Measurements from ENCODE around the gene PRKCE.

Gene PRKCE

DNA sequence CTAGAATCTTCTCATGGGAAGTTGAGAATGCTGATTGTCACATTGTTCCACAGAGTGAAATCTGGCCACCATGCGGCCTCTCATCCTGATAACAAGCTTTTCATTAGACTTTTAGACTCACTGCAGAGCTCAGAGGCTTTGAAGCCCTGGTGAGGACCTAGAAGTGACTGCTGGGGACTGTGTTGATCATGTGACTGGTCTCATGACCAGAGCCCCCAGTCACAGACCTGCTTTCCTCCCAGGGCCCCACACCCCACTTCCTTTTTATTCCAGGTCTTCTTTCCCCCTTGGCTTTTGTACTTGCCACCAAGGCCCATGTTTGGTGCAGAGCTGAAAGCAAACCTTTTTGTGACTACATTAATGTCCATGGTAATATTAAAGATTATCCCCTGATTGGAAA is 45.2 kb downstream of the PRKCE start:
- Histone ChIP-seq H3K27me3 (ENCODE audit: insufficient read depth, low read length, poor library complexity) (no peaks in the 10 kb centered on the region), H3K4me2 (ENCODE audit: low read length) (no peak overlapping the region), H3K4me3 (ENCODE audit: low read length) (no peak overlapping the region), H3K23ac (ENCODE audit: low read length) (no peak overlapping the region), H3K9ac (ENCODE audit: low read length) (no peak overlapping the region), H3K18ac (ENCODE audit: low read length) (no peak overlapping the region), H3K79me1 (ENCODE audit: low read length) (no peaks in the 10 kb centered on the region), H2BK5ac (ENCODE audit: low read length) (no peak overlapping the region), H3K4ac (ENCODE audit: low read depth, low read length) (no peak overlapping the region), H4K8ac (ENCODE audit: low read depth, low read length) (no peak overlapping the region), H3K4me1 (ENCODE audit: control insufficient read depth, low read depth, low read length) (no peaks in the 10 kb centered on the region), H3K36me3 (ENCODE audit: control insufficient read depth, insufficient read depth, low read length) (no peaks in the 10 kb centered on the region), H2AK5ac (ENCODE audit: low read length) (no peak overlapping the region), H2BK15ac (replicated peaks; ENCODE audit: low read depth) (no peak overlapping the region), H3K27ac (ENCODE audit: low read depth, low read length) (no peak overlapping the region), H3K56ac (ENCODE audit: low read length) (no peak overlapping the region), H2BK120ac (ENCODE audit: low read depth, low read length) (no peak overlapping the region), H3K79me2 (ENCODE audit: control insufficient read depth, insufficient read depth, low read length) (no peaks in the 10 kb centered on the region), H4K5ac (ENCODE audit: low read length) (no peak overlapping the region)
- no CpG with 5 or more reads among the region's 1 CpG for WGBS (ENCODE audit: extremely low coverage, insufficient coverage, low lambda C conversion rate)
- DNase-seq: peak; percentile 37

DNA sequence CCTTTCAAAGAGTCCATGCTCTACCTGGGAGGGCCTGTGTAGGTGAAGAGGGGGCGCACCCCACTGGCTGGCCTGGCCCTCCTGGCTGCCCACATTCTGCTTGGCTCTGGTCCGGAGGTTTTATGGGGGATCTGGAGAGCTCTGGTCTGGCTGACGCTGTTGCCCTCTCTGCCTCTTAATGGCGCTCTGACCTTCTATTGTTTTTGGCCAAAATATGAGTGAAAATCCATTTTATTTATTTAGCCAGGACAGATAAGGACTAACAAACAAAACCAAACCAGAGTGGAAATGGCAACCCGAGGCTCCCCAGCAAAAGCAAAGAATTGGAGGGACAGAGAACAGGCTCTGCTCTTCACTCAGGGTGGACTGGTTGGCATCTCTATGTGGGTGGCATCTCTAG is 45.7 kb downstream of the PRKCE start:
- no peaks in the 10 kb centered on the region for H3K36me3 ChIP-seq (ENCODE audit: control insufficient read depth, insufficient read depth, low read length)
- no peak overlapping the region for H2BK5ac ChIP-seq (ENCODE audit: low read length)
- no peaks in the 10 kb centered on the region for H3K4me1 ChIP-seq (ENCODE audit: control insufficient read depth, low read depth, low read length)
- no peak overlapping the region for H2BK15ac ChIP-seq (replicated peaks; ENCODE audit: low read depth)
- H2BK120ac ChIP-seq (ENCODE audit: low read depth, low read length): no peak overlapping the region
- H4K8ac ChIP-seq (ENCODE audit: low read depth, low read length): no peak overlapping the region
- H3K9ac ChIP-seq (ENCODE audit: low read length): no peak overlapping the region
- H3K56ac ChIP-seq (ENCODE audit: low read length): no peak overlapping the region
- DNase-seq: no peak
- H2AK5ac ChIP-seq (ENCODE audit: low read length): no peak overlapping the region
- WGBS (ENCODE audit: extremely low coverage, insufficient coverage, low lambda C conversion rate): no CpG with 5 or more reads among the region's 5 CpGs
- no peak overlapping the region for H3K4me3 ChIP-seq (ENCODE audit: low read length)
- no peak overlapping the region for H3K4ac ChIP-seq (ENCODE audit: low read depth, low read length)
- H3K18ac ChIP-seq (ENCODE audit: low read length): no peak overlapping the region
- H4K5ac ChIP-seq (ENCODE audit: low read length): no peak overlapping the region
- H3K79me2 ChIP-seq (ENCODE audit: control insufficient read depth, insufficient read depth, low read length): no peaks in the 10 kb centered on the region
- H3K23ac ChIP-seq (ENCODE audit: low read length): no peak overlapping the region
- H3K79me1 ChIP-seq (ENCODE audit: low read length): no peaks in the 10 kb centered on the region
- H3K27me3 ChIP-seq (ENCODE audit: insufficient read depth, low read length, poor library complexity): no peaks in the 10 kb centered on the region
- H3K27ac ChIP-seq (ENCODE audit: low read depth, low read length): no peak overlapping the region
- no peak overlapping the region for H3K4me2 ChIP-seq (ENCODE audit: low read length)

DNA sequence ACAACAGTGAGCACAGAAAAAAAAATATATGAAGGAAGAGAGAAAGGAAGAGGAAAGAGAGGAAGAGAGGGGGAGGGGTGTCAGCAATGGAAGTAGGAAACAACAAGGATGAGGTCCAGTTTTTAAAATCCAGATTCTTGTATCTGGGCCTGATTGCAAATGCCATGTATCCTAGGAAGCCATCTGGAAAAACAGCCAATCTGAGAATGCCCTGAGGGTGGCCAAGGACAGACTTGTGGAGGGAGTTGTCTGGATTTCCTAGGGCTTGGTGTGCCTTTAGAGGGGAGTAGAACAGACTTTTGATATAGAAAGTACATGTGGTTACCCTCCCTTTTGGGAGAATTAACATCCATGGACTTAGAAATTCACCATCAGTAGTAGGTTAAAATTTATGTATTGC is 47.1 kb downstream of the PRKCE start:
- Histone ChIP-seq H4K8ac (ENCODE audit: low read depth, low read length) (no peak overlapping the region), H2AK5ac (ENCODE audit: low read length) (no peak overlapping the region), H3K18ac (ENCODE audit: low read length) (no peak overlapping the region), H3K4me3 (ENCODE audit: low read length) (no peak overlapping the region), H2BK5ac (ENCODE audit: low read length) (no peak overlapping the region), H2BK15ac (replicated peaks; ENCODE audit: low read depth) (no peak overlapping the region), H4K5ac (ENCODE audit: low read length) (no peak overlapping the region), H3K4me1 (ENCODE audit: control insufficient read depth, low read depth, low read length) (no peaks in the 10 kb centered on the region), H3K79me1 (ENCODE audit: low read length) (no peaks in the 10 kb centered on the region), H3K9ac (ENCODE audit: low read length) (no peak overlapping the region), H3K79me2 (ENCODE audit: control insufficient read depth, insufficient read depth, low read length) (no peaks in the 10 kb centered on the region), H3K4me2 (ENCODE audit: low read length) (no peak overlapping the region), H3K23ac (ENCODE audit: low read length) (no peak overlapping the region), H3K27me3 (ENCODE audit: insufficient read depth, low read length, poor library complexity) (no peaks in the 10 kb centered on the region), H3K27ac (ENCODE audit: low read depth, low read length) (no peak overlapping the region), H3K36me3 (ENCODE audit: control insufficient read depth, insufficient read depth, low read length) (no peaks in the 10 kb centered on the region), H3K56ac (ENCODE audit: low read length) (no peak overlapping the region), H2BK120ac (ENCODE audit: low read depth, low read length) (no peak overlapping the region), H3K4ac (ENCODE audit: low read depth, low read length) (no peak overlapping the region)
- DNase-seq: no peak

GRCh38 chr2:45699032-45699658 is 47.7 kb downstream of the PRKCE start:
- Histone ChIP-seq H4K8ac (ENCODE audit: low read depth, low read length) (no peak overlapping the region), H4K5ac (ENCODE audit: low read length) (no peak overlapping the region), H2BK15ac (replicated peaks; ENCODE audit: low read depth) (no peak overlapping the region), H3K27ac (ENCODE audit: low read depth, low read length) (no peak overlapping the region), H3K4ac (ENCODE audit: low read depth, low read length) (no peak overlapping the region), H3K23ac (ENCODE audit: low read length) (no peak overlapping the region), H3K18ac (ENCODE audit: low read length) (no peak overlapping the region), H3K79me1 (ENCODE audit: low read length) (no peaks in the 10 kb centered on the region), H2AK5ac (ENCODE audit: low read length) (no peak overlapping the region), H3K9ac (ENCODE audit: low read length) (no peak overlapping the region), H3K4me2 (ENCODE audit: low read length) (no peak overlapping the region), H2BK120ac (ENCODE audit: low read depth, low read length) (no peak overlapping the region), H3K27me3 (ENCODE audit: insufficient read depth, low read length, poor library complexity) (no peaks in the 10 kb centered on the region), H3K36me3 (ENCODE audit: control insufficient read depth, insufficient read depth, low read length) (no peaks in the 10 kb centered on the region), H2BK5ac (ENCODE audit: low read length) (no peak overlapping the region), H3K56ac (ENCODE audit: low read length) (no peak overlapping the region), H3K4me1 (ENCODE audit: control insufficient read depth, low read depth, low read length) (no peaks in the 10 kb centered on the region), H3K4me3 (ENCODE audit: low read length) (no peak overlapping the region), H3K79me2 (ENCODE audit: control insufficient read depth, insufficient read depth, low read length) (no peaks in the 10 kb centered on the region)
- no CpG with 5 or more reads among the region's 7 CpGs for WGBS (ENCODE audit: extremely low coverage, insufficient coverage, low lambda C conversion rate)
- DNase-seq: no peak

- Histone ChIP-seq H3K79me2 (ENCODE audit: control insufficient read depth, insufficient read depth, low read length) (no peaks in the 10 kb centered on the region), H3K9ac (ENCODE audit: low read length) (no peak overlapping the region), H3K79me1 (ENCODE audit: low read length) (no peaks in the 10 kb centered on the region), H2AK5ac (ENCODE audit: low read length) (no peak overlapping the region), H4K8ac (ENCODE audit: low read depth, low read length) (no peak overlapping the region), H3K56ac (ENCODE audit: low read length) (no peak overlapping the region), H3K36me3 (ENCODE audit: control insufficient read depth, insufficient read depth, low read length) (no peaks in the 10 kb centered on the region), H3K18ac (ENCODE audit: low read length) (no peak overlapping the region), H3K4ac (ENCODE audit: low read depth, low read length) (no peak overlapping the region), H4K5ac (ENCODE audit: low read length) (no peak overlapping the region), H2BK120ac (ENCODE audit: low read depth, low read length) (no peak overlapping the region), H3K4me2 (ENCODE audit: low read length) (no peak overlapping the region), H2BK15ac (replicated peaks; ENCODE audit: low read depth) (no peak overlapping the region), H3K27ac (ENCODE audit: low read depth, low read length) (no peak overlapping the region), H3K23ac (ENCODE audit: low read length) (no peak overlapping the region), H3K4me1 (ENCODE audit: control insufficient read depth, low read depth, low read length) (no peaks in the 10 kb centered on the region), H3K4me3 (ENCODE audit: low read length) (no peak overlapping the region), H2BK5ac (ENCODE audit: low read length) (no peak overlapping the region), H3K27me3 (ENCODE audit: insufficient read depth, low read length, poor library complexity) (no peaks in the 10 kb centered on the region)
- no CpG with 5 or more reads among the region's 10 CpGs for WGBS (ENCODE audit: extremely low coverage, insufficient coverage, low lambda C conversion rate)
- DNase-seq: no peak
Measured at GRCh38 chr2:45700407-45701013, 49.0 kb downstream of the PRKCE start.

- H3K18ac ChIP-seq (ENCODE audit: low read length): no peak overlapping the region
- H3K27ac ChIP-seq (ENCODE audit: low read depth, low read length): no peak overlapping the region
- H4K8ac ChIP-seq (ENCODE audit: low read depth, low read length): no peak overlapping the region
- no peaks in the 10 kb centered on the region for H3K36me3 ChIP-seq (ENCODE audit: control insufficient read depth, insufficient read depth, low read length)
- DNase-seq: no peak
- H2BK120ac ChIP-seq (ENCODE audit: low read depth, low read length): no peak overlapping the region
- no peak overlapping the region for H3K4ac ChIP-seq (ENCODE audit: low read depth, low read length)
- H3K56ac ChIP-seq (ENCODE audit: low read length): no peak overlapping the region
- H3K4me1 ChIP-seq (ENCODE audit: control insufficient read depth, low read depth, low read length): no peaks in the 10 kb centered on the region
- no peaks in the 10 kb centered on the region for H3K79me2 ChIP-seq (ENCODE audit: control insufficient read depth, insufficient read depth, low read length)
- no peak overlapping the region for H2BK5ac ChIP-seq (ENCODE audit: low read length)
- no peak overlapping the region for H3K4me3 ChIP-seq (ENCODE audit: low read length)
- H2AK5ac ChIP-seq (ENCODE audit: low read length): no peak overlapping the region
- no peak overlapping the region for H3K23ac ChIP-seq (ENCODE audit: low read length)
- H3K27me3 ChIP-seq (ENCODE audit: insufficient read depth, low read length, poor library complexity): no peaks in the 10 kb centered on the region
- no peak overlapping the region for H3K4me2 ChIP-seq (ENCODE audit: low read length)
- no CpG with 5 or more reads among the region's 5 CpGs for WGBS (ENCODE audit: extremely low coverage, insufficient coverage, low lambda C conversion rate)
- H4K5ac ChIP-seq (ENCODE audit: low read length): no peak overlapping the region
- no peak overlapping the region for H3K9ac ChIP-seq (ENCODE audit: low read length)
- no peak overlapping the region for H2BK15ac ChIP-seq (replicated peaks; ENCODE audit: low read depth)
- no peaks in the 10 kb centered on the region for H3K79me1 ChIP-seq (ENCODE audit: low read length)
Measured at GRCh38 chr2:45705233-45705632, 53.8 kb downstream of the PRKCE start.
